NT2/D1 (cell line): ENCODE measurements around the gene XRN1.

Source experiments
- SUZ12 ChIP-seq: IDR thresholded peaks from 2 replicates; pipeline ENCODE4 v1.6.1; 2011; ENCODE audit not compliant: insufficient read length, insufficient read depth; ENCODE audit errors: extremely low read depth
- YY1 ChIP-seq: IDR thresholded peaks from 2 replicates; pipeline ENCODE4 v1.6.1; 2011; ENCODE audit not compliant: insufficient read length, insufficient read depth
- ZNF274 ChIP-seq: IDR thresholded peaks from 2 replicates; pipeline ENCODE4 v1.6.1; 2011; ENCODE audit warnings: mild to moderate bottlenecking, low read depth, low read length

GRCh38 chr3:142418926-142419592 is 28.8 kb downstream of the XRN1 start:
- no peak for TF ChIP-seq YY1
- no peak for TF ChIP-seq ZNF274
- TF ChIP-seq SUZ12 = no peak
